Heart right ventricle (tissue), 16 donors: Measurements from ENCODE around the gene FAM216B. TPM values are rescaled to one million over a fixed set of nuclear protein-coding genes. Genes with fewer than 3 reads are reported as not detected.
"Not testable (repeated sequence)": the region's sequence is repeated elsewhere in the genome, so short reads cannot be mapped to it uniquely, and the experiment has no call there.

Experiments
- ATAC-seq, 8 donors: fragments of 200-7000 bp; cut with Tn5 transposase; one replicate each; pipeline ENCODE4 v1.9.1; 2020; ENCODE audit warnings: mild to moderate bottlenecking in 8 of 8, moderate library complexity in 8 of 8, moderate number of reproducible peaks in 1 of 8
- DNase-seq, 2 donors: peaks; one replicate each; pipeline ENCODE4 v3.0.0-alpha.2; 2020
- H3K27ac ChIP-seq, 10 donors: fragments of 200-600 bp; sonication (generic) in 2 of 10; one replicate each; pipeline versions ENCODE4 v1.5.0 to v1.8.0; 2020 to 2022; ENCODE audit warnings: mild to moderate bottlenecking in 3 of 10
- H3K27me3 ChIP-seq, 7 donors: fragments of 200-600 bp; one replicate each; pipeline ENCODE4 v1.8.0; 2021 to 2022; ENCODE audit warnings: mild to moderate bottlenecking in 2 of 7
- H3K36me3 ChIP-seq, 9 donors: fragments of 200-600 bp; sonication (generic) in 1 of 9; one replicate each; pipeline versions ENCODE4 v1.5.0 to v1.8.0; 2020 to 2022; ENCODE audit warnings: mild to moderate bottlenecking in 2 of 9
- H3K4me1 ChIP-seq, 9 donors: fragments of 200-600 bp; sonication (generic) in 1 of 9; one replicate each; pipeline versions ENCODE4 v1.5.0 to v1.8.0; 2020 to 2022; ENCODE audit warnings: mild to moderate bottlenecking in 4 of 9
- H3K4me3 ChIP-seq, 10 donors: fragments of 200-600 bp; sonication (generic) in 2 of 10; one replicate each; pipeline versions ENCODE4 v1.5.0 to v1.8.0; 2020 to 2022; ENCODE audit warnings: mild to moderate bottlenecking in 7 of 10, moderate library complexity in 2 of 10
- H3K9me3 ChIP-seq, 11 donors: fragments of 200-600 bp in 10 of 11; sonication (generic) in 2 of 11; one replicate each; pipeline versions ENCODE4 v1.5.0 to v1.8.0; 2013 to 2022; ENCODE audit warnings: mild to moderate bottlenecking in 2 of 11, control low read depth in 1 of 11, moderate library complexity in 1 of 11
- CTCF ChIP-seq, 9 donors: fragments of 200-600 bp; sonication (generic) in 2 of 9; IDR thresholded peaks; one replicate each; pipeline versions ENCODE4 v1.5.0 to v1.8.0; 2021 to 2022; ENCODE audit warnings: antibody characterized with exemption in 9 of 9, mild to moderate bottlenecking in 5 of 9, moderate library complexity in 1 of 9
- WGBS, 2 donors: extraction: QIAGEN DNeasy Blood & Tissue Kit; methylation state at CpG; one replicate each; pipeline ENCODE4 v1.1.7; 2013; ENCODE audit warnings: inconsistent platforms in 1 of 2; 5-methylcytosine and 5-hydroxymethylcytosine counted together
- intact Hi-C, 10 donors: fragments of 100-400 bp; cut with DNase I; formaldehyde crosslinking; loops; one replicate each; pipeline versions ENCODE4 v1.11.1 to v1.14.2; 2022
- polyA plus RNA-seq, 2 donors: library from polyadenylated mRNA; stranded (reverse); fragments of 200-250 nt; gene quantifications; one replicate each; pipeline ENCODE4 v1.2.3, GENCODE V29; 2013
- total RNA-seq, 10 donors: library from RNA; stranded (reverse); fragmentation: NEBNext Ultra II Directional in 3 of 10; extraction: Animal tissue kit (Norgen Biotek cat#: 25700) in 3 of 10; gene quantifications; one replicate each; pipeline versions ENCODE4 v1.2.1 to v1.2.4, GENCODE V29; 2021 to 2023
- donor health status: Arrhythmogenic right ventricular cardiomyopathy.
- donor health status: ischemic (EF 13 %, LVEDD 7.1; RV severe dilation, severe dysfunction).
- donor health status: healthy with polysubstance abuse.
- donor health status: DM: no; HTN: yes; CAD: no.
- donor health status: DM: no; HTN: no; CAD: no.
- donor health status: ischemic (EF 25% LVEDD 6.9; RV normal size, moderate dysfunction).
- donor health status: ischemic (EF 25% LVEDD 5.7; RV mildly dilated, moderate dysfunction).
- donor health status: healthy.
- donor health status: DM: yes; HTN: yes; CAD: no.
- donor health status: Ischemic cardiomyopathy.
- donor health status: ischemic (EF 35%, LVEDD 5.7; RV mildly dilated, moderate dysfunction).
- donor health status: nonischemic (EF 11% LVEDD 7.7; RV severe dilation, severe dysfunction).
- donor health status: DM: yes; HTN: yes; CAD: no.
- donor health status: PGD.
- donor health status: ischemic (EF 29% LVEDD 5.4; RV normal size, mild dysfunction).
- donor health status: nonischemic (EF 23%, LVEDD 6.1; RV moderate dilation, normal function).

Gene FAM216B
- total and polyA plus RNA-seq, 12 donors: 0.12 to 4.0 (median 0.57) TPM

- WGBS, 2 donors: 85% methylated on average over 5 of the region's 5 CpGs
- peak in 4 of 9 donors; percentile 19 to 33 (median 24) for TF ChIP-seq CTCF (IDR thresholded peaks at IDR 0.05)
- no peak overlapping the region for H3K27ac ChIP-seq
- DNase-seq (no peak), ATAC-seq (peak in 3 of 8 donors; percentile 70 to 73 (median 70))
- H3K4me3 ChIP-seq: no peak overlapping the region
- no peaks in the 10 kb centered on the region for H3K27me3 ChIP-seq
- H3K4me1 ChIP-seq: peaks cover 0 to 5% (median 0%) of the 10 kb centered on the region in 9 donors
- no peaks in the 10 kb centered on the region for H3K9me3 ChIP-seq
- intact Hi-C loops: loop anchor here in 5 of 10 donors (5.0 to 10.0 kb wide), 3 partner anchors 148 to 215 kb away; no protein-coding TSS in a partner anchor
- no peaks in the 10 kb centered on the region for H3K36me3 ChIP-seq
These were observed 30.9 kb downstream of the FAM216B start for GRCh38 chr13:42812316-42812715.

- H3K9me3 ChIP-seq: peaks cover 0 to 7% (median 0%) of the 10 kb centered on the region in 11 donors
- no peak overlapping the region for H3K27ac ChIP-seq
- ATAC-seq (no peak), DNase-seq (no peak)
- H3K4me3 ChIP-seq: no peak overlapping the region
- H3K27me3 ChIP-seq: no peaks in the 10 kb centered on the region
- intact Hi-C loops: loop anchor here in 5 of 10 donors (5.0 to 10.0 kb wide), 3 partner anchors 150 to 218 kb away; no protein-coding TSS in a partner anchor
- peaks cover 0 to 5% (median 0%) of the 10 kb centered on the region in 9 donors for H3K4me1 ChIP-seq
- no peak for TF ChIP-seq CTCF (IDR thresholded peaks at IDR 0.05)
- no peaks in the 10 kb centered on the region for H3K36me3 ChIP-seq
These were observed 33.5 kb downstream of the FAM216B start for GRCh38 chr13:42814868-42815267.

- H3K4me3 ChIP-seq: no peak overlapping the region
- H3K27ac ChIP-seq: peak overlapping the region in 1 of 10 donors; percentile 40
- intact Hi-C loops: loop anchor here in 4 of 10 donors (10.0 kb wide), 2 partner anchors 151 to 161 kb away; no protein-coding TSS in a partner anchor
- no peaks in the 10 kb centered on the region for H3K27me3 ChIP-seq
- peaks cover 0 to 5% (median 0%) of the 10 kb centered on the region in 9 donors for H3K4me1 ChIP-seq
- 43 to 55% methylated on average over 3 of the region's 3 CpGs for whole genome bisulfite sequencing, 2 donors
- no peaks in the 10 kb centered on the region for H3K36me3 ChIP-seq
- ATAC-seq (no peak), DNase-seq (no peak)
- no peak for TF ChIP-seq CTCF (IDR thresholded peaks at IDR 0.05)
- peaks cover 0 to 7% (median 0%) of the 10 kb centered on the region in 11 donors for H3K9me3 ChIP-seq
These were observed 34.3 kb downstream of the FAM216B start for GRCh38 chr13:42815681-42816080.

- WGBS, 2 donors: 93 to 95% methylated on average over 2 of the region's 2 CpGs
- Histone ChIP-seq H3K27ac (no peak overlapping the region), H3K27me3 (no peaks in the 10 kb centered on the region), H3K36me3 (no peaks in the 10 kb centered on the region), H3K4me3 (no peak overlapping the region), H3K4me1 (peaks cover 0 to 5% (median 0%) of the 10 kb centered on the region in 9 donors), H3K9me3 (peaks cover 0 to 7% (median 0%) of the 10 kb centered on the region in 11 donors)
- intact Hi-C loops: loop anchor here in 4 of 10 donors (10.0 kb wide), 2 partner anchors 152 to 162 kb away; no protein-coding TSS in a partner anchor
- TF ChIP-seq CTCF (IDR thresholded peaks at IDR 0.05): peak in 1 of 9 donors; percentile 19
- ATAC-seq (no peak), DNase-seq (no peak)
These were observed 35.2 kb downstream of the FAM216B start for GRCh38 chr13:42816538-42816937.

- peak overlapping the region in 1 of 10 donors; percentile 12 for H3K27ac ChIP-seq
- H3K36me3 ChIP-seq, ATAC-seq, DNase-seq, H3K4me3 ChIP-seq, H3K4me1 ChIP-seq, H3K27me3 ChIP-seq, H3K9me3 ChIP-seq: not testable (repeated sequence)
- intact Hi-C loops: loop anchor here in 4 of 10 donors (10.0 kb wide), 2 partner anchors 155 to 165 kb away; no protein-coding TSS in a partner anchor
- 60 to 65% methylated on average over 1 of the region's 1 CpG for WGBS, 2 donors
These were observed 38.3 kb downstream of the FAM216B start for GRCh38 chr13:42819687-42820086.
